Glutamatergic neuron (in vitro differentiated cells): ENCODE results near the gene MICU2. TPM values are rescaled to one million over a fixed set of nuclear protein-coding genes. Genes with fewer than 3 reads are reported as not detected.

Experiments used
- DNase-seq: peaks from one replicate; pipeline ENCODE4 v3.0.0; 2022
- H3K27ac Mint-ChIP-seq: one replicate; pipeline ENCODE4 v1.8.0; 2020; ENCODE audit warnings: mild to moderate bottlenecking, mixed read lengths, inconsistent platforms; ENCODE audit not compliant: unreplicated experiment
- H3K27me3 Mint-ChIP-seq: one replicate; pipeline ENCODE4 v1.8.0; 2020; ENCODE audit warnings: mild to moderate bottlenecking, moderate library complexity, mixed read lengths, inconsistent platforms; ENCODE audit not compliant: unreplicated experiment
- H3K36me3 Mint-ChIP-seq: one replicate; pipeline ENCODE4 v1.8.0; 2020; ENCODE audit warnings: mild to moderate bottlenecking, mixed read lengths, inconsistent platforms; ENCODE audit not compliant: unreplicated experiment
- H3K4me1 Mint-ChIP-seq: one replicate; pipeline ENCODE4 v1.8.0; 2020; ENCODE audit warnings: mild to moderate bottlenecking, low read depth, mixed read lengths, inconsistent platforms; ENCODE audit not compliant: unreplicated experiment
- H3K4me3 Mint-ChIP-seq: one replicate; pipeline ENCODE4 v1.8.0; 2020; ENCODE audit warnings: mild to moderate bottlenecking, mixed read lengths, inconsistent platforms; ENCODE audit not compliant: unreplicated experiment
- H3K9me3 Mint-ChIP-seq: one replicate; pipeline ENCODE4 v1.8.0; 2020; ENCODE audit warnings: mild to moderate bottlenecking, moderate library complexity, mixed read lengths, inconsistent platforms; ENCODE audit not compliant: unreplicated experiment
- CTCF ChIP-seq: fragments of 200-600 bp; sonication (generic); IDR thresholded peaks from one replicate; pipeline ENCODE4 v1.5.0; 2021; ENCODE audit not compliant: partially characterized antibody, unreplicated experiment
- total RNA-seq: library from RNA; stranded (reverse); fragmentation: NEBNext Ultra II Directional; extraction: Animal tissue kit (Norgen Biotek cat#: 25700); gene quantifications from one replicate; pipeline ENCODE4 v1.2.1, GENCODE V29; 2021; ENCODE audit not compliant: unreplicated experiment

The MICU2 gene
- total RNA-seq, 1 donor from 2014 or later = 37.2 TPM

GRCh38 chr13:21531455-21531854 lies 72.5 kb downstream of the MICU2 start:
- no peak for TF ChIP-seq CTCF
- no peaks in the 10 kb centered on the region for H3K36me3 Mint-ChIP-seq
- H3K4me1 Mint-ChIP-seq = no peaks in the 10 kb centered on the region
- no peak overlapping the region for H3K27ac Mint-ChIP-seq
- no peak overlapping the region for H3K4me3 Mint-ChIP-seq
- no peaks in the 10 kb centered on the region for H3K27me3 Mint-ChIP-seq
- no peaks in the 10 kb centered on the region for H3K9me3 Mint-ChIP-seq
- DNase-seq = no peak

GRCh38 chr13:21530656-21531055 lies 73.3 kb downstream of the MICU2 start:
- H3K4me1 Mint-ChIP-seq = no peaks in the 10 kb centered on the region
- no peak for TF ChIP-seq CTCF
- no peak overlapping the region for H3K4me3 Mint-ChIP-seq
- no peak overlapping the region for H3K27ac Mint-ChIP-seq
- H3K36me3 Mint-ChIP-seq = no peaks in the 10 kb centered on the region
- no peak for DNase-seq
- no peaks in the 10 kb centered on the region for H3K9me3 Mint-ChIP-seq
- no peaks in the 10 kb centered on the region for H3K27me3 Mint-ChIP-seq

- Mint-ChIP-seq H3K4me3 (no peak overlapping the region), H3K27me3 (no peaks in the 10 kb centered on the region), H3K27ac (no peak overlapping the region), H3K36me3 (no peaks in the 10 kb centered on the region), H3K4me1 (no peaks in the 10 kb centered on the region), H3K9me3 (peaks cover 2% of the 10 kb centered on the region)
- no peak for TF ChIP-seq CTCF
- DNase-seq = no peak
Measured at GRCh38 chr13:21529146-21529893, 74.7 kb downstream of the MICU2 start.

GRCh38 chr13:21528616-21529015 lies 75.4 kb downstream of the MICU2 start:
- Mint-ChIP-seq H3K27me3 (no peaks in the 10 kb centered on the region), H3K4me1 (no peaks in the 10 kb centered on the region), H3K4me3 (no peak overlapping the region), H3K36me3 (no peaks in the 10 kb centered on the region), H3K9me3 (peaks cover 2% of the 10 kb centered on the region), H3K27ac (no peak overlapping the region)
- no peak for TF ChIP-seq CTCF
- DNase-seq = no peak

GRCh38 chr13:21526707-21527540 lies 77.0 kb downstream of the MICU2 start:
- Mint-ChIP-seq H3K4me3 (no peak overlapping the region), H3K36me3 (no peaks in the 10 kb centered on the region), H3K9me3 (peaks cover 2% of the 10 kb centered on the region), H3K27ac (no peak overlapping the region), H3K4me1 (no peaks in the 10 kb centered on the region), H3K27me3 (no peaks in the 10 kb centered on the region)
- TF ChIP-seq CTCF = no peak
- DNase-seq = no peak
